CD4-positive, alpha-beta T cell (primary cell): ENCODE data around the gene CERS4. TPM values are rescaled to one million over a fixed set of nuclear protein-coding genes. Genes with fewer than 3 reads are reported as not detected.
"Not testable (repeated sequence)": the region's sequence is repeated elsewhere in the genome, so short reads cannot be mapped to it uniquely, and the experiment has no call there.

Experiments
- ATAC-seq: fragments of 200-7000 bp; cut with Tn5 transposase; one replicate; pipeline ENCODE4 v1.10.0; 2022; ENCODE audit warnings: mild to moderate bottlenecking; ENCODE audit not compliant: poor library complexity
- CTCF ChIA-PET: fragments of 350-600 bp; sonication (Branson Sonifier 250); formaldehyde crosslinking; loops from one replicate; lab custom pipeline; 2021; ENCODE audit warnings: antibody characterized with exemption, inconsistent platforms; lab: Charles Lee
- POLR2A ChIA-PET: fragments of 350-600 bp; sonication (Branson Sonifier 250); formaldehyde crosslinking; loops from one replicate; lab custom pipeline; 2021; ENCODE audit warnings: antibody characterized with exemption, inconsistent platforms; lab: Charles Lee
- DNase-seq, 14 experiments: peaks; one replicate each; pipeline ENCODE4 v3.0.0-alpha.2; 2013 to 2020; ENCODE audit warnings: mixed read lengths in 2 of 14
- H3K27ac ChIP-seq, 2 donors: one replicate each; pipeline versions ENCODE4 v1.5.1 to v1.7.0; 2013; ENCODE audit warnings: low read length in 2 of 2, low read depth in 1 of 2, mild to moderate bottlenecking in 1 of 2
- H3K27me3 ChIP-seq, 2 experiments: 1 replicate in 1 of 2; 2 replicates in 1 of 2; pipeline versions ENCODE4 v1.6.1 to v1.7.0; 2013; ENCODE audit warnings: low read length in 2 of 2, control low read depth in 1 of 2, mild to moderate bottlenecking in 1 of 2, moderate library complexity in 1 of 2; ENCODE audit not compliant: insufficient read depth in 2 of 2, control insufficient read depth in 1 of 2
- H3K36me3 ChIP-seq: one replicate; pipeline ENCODE4 v1.6.1; 2013; ENCODE audit warnings: low read length, control low read depth; ENCODE audit not compliant: insufficient read depth
- H3K4me1 ChIP-seq: one replicate; pipeline ENCODE4 v1.6.1; 2013; ENCODE audit warnings: low read length, control low read depth; ENCODE audit not compliant: insufficient read depth
- H3K4me3 ChIP-seq: one replicate; pipeline ENCODE4 v1.5.1; 2013; ENCODE audit warnings: mild to moderate bottlenecking, low read length, moderate library complexity
- H3K9me3 ChIP-seq, 2 experiments: 1 replicate in 1 of 2; 2 replicates in 1 of 2; pipeline versions ENCODE4 v1.6.1 to v1.7.0; 2013; ENCODE audit warnings: low read length in 2 of 2, mild to moderate bottlenecking in 2 of 2, control low read depth in 1 of 2, moderate library complexity in 1 of 2; ENCODE audit not compliant: control insufficient read depth in 1 of 2, insufficient read depth in 1 of 2
- H3K27ac Mint-ChIP-seq: one replicate; pipeline ENCODE4 v1.8.0; 2020; ENCODE audit warnings: mixed read lengths
- H3K27me3 Mint-ChIP-seq: one replicate; pipeline ENCODE4 v1.8.0; 2021; ENCODE audit warnings: mixed read lengths
- H3K36me3 Mint-ChIP-seq: one replicate; pipeline ENCODE4 v1.8.0; 2021; ENCODE audit warnings: low read depth, mixed read lengths
- H3K4me1 Mint-ChIP-seq: one replicate; pipeline ENCODE4 v1.8.0; 2021; ENCODE audit warnings: low read depth, mixed read lengths
- H3K4me3 Mint-ChIP-seq: one replicate; pipeline ENCODE4 v1.8.0; 2020; ENCODE audit warnings: mild to moderate bottlenecking, mixed read lengths
- H3K9me3 Mint-ChIP-seq: one replicate; pipeline ENCODE4 v1.8.0; 2020; ENCODE audit warnings: mixed read lengths
- intact Hi-C, 2 experiments: fragments of 100-400 bp; cut with DNase I in 1 of 2; cut with micrococcal nuclease in 1 of 2; formaldehyde crosslinking; loops; one replicate each; pipeline versions ENCODE4 v1.15.1 to v1.9.0; 2023 to 2025; cut with DNase I, micrococcal nuclease
- total RNA-seq, 174 experiments: library from RNA in 2 of 174; stranded (reverse) in 2 of 174; gene quantifications; one replicate each; pipeline ENCODE4 v1.2.3 and lab custom pipeline; 2021 to 2026
- TF ChIP-seq, protein P1 (sequence below): fragments of 200-600 bp; IDR thresholded peaks from one replicate; pipeline ENCODE4 v1.8.0; 2022; ENCODE audit warnings: antibody characterized with exemption, mild to moderate bottlenecking

The CERS4 gene
- total RNA-seq, 2 experiments from 2014 or later = 8.7 to 12.3 TPM

DNA sequence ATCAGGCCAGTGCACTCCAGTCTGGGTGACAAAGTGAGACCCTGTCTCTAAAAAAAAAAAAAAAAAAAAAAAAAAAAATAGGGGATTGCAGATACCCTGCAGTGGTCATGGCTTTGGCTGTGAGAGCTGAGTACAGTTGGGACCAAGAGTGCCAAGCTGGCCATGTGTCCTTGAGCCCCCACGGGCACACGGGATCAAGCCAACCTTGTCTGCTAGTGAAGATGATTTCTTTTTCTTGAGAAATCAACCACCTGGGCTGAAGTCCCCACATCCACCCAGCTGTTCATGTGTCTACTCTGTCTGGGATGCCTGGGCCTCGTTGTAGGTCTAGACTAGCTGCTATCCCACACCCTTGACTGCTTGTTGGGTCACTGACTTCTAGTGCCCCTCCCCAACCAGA lies 34.0 kb downstream of the CERS4 start:
- intact Hi-C loops = no loop called here
- Histone ChIP-seq H3K36me3 (no peaks in the 10 kb centered on the region), H3K9me3 (peaks cover 9 to 13% of the 10 kb centered on the region in 2 experiments), H3K27me3 (no peaks in the 10 kb centered on the region), H3K27ac (no peak overlapping the region), H3K4me1 (peaks cover 19% of the 10 kb centered on the region), H3K4me3 (no peak overlapping the region)
- ChIA-PET POLR2A (no interaction called here), CTCF (no interaction called here)
- peaks cover 17% of the 10 kb centered on the region for H3K4me1 Mint-ChIP-seq
- H3K27me3 Mint-ChIP-seq = no peaks in the 10 kb centered on the region
- H3K36me3 Mint-ChIP-seq = peaks cover 21% of the 10 kb centered on the region
- H3K27ac Mint-ChIP-seq = no peak overlapping the region
- TF ChIP-seq, protein P1, sequence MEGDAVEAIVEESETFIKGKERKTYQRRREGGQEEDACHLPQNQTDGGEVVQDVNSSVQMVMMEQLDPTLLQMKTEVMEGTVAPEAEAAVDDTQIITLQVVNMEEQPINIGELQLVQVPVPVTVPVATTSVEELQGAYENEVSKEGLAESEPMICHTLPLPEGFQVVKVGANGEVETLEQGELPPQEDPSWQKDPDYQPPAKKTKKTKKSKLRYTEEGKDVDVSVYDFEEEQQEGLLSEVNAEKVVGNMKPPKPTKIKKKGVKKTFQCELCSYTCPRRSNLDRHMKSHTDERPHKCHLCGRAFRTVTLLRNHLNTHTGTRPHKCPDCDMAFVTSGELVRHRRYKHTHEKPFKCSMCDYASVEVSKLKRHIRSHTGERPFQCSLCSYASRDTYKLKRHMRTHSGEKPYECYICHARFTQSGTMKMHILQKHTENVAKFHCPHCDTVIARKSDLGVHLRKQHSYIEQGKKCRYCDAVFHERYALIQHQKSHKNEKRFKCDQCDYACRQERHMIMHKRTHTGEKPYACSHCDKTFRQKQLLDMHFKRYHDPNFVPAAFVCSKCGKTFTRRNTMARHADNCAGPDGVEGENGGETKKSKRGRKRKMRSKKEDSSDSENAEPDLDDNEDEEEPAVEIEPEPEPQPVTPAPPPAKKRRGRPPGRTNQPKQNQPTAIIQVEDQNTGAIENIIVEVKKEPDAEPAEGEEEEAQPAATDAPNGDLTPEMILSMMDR = no peak
- H3K4me3 Mint-ChIP-seq = no peak overlapping the region
- peaks cover 2% of the 10 kb centered on the region for H3K9me3 Mint-ChIP-seq
- ATAC-seq (no peak), DNase-seq (no peak)

DNA sequence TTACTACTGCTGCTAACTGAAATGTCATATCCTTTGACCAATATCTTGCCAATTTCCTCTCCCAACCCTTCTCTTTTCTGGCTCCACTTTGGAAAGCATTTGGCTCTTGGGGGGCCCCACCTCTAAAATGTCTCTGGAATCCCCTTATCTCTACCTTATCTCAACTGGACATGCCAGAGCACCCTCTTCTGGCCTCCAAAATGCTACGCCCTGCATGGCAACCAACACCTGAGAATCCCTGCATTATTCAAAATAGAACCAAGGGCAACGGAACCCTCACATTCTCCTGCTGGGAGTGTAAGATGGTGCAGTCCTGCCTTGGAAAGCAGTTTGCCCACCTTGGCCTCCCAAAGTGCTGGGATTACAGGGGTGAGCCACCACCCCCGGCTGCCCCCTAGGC lies 35.3 kb downstream of the CERS4 start:
- ChIA-PET CTCF (no interaction called here), POLR2A (no interaction called here)
- Mint-ChIP-seq H3K27me3 (no peaks in the 10 kb centered on the region), H3K36me3 (peaks cover 17% of the 10 kb centered on the region), H3K27ac (no peak overlapping the region), H3K4me1 (peaks cover 17% of the 10 kb centered on the region), H3K4me3 (no peak overlapping the region), H3K9me3 (peaks cover 2% of the 10 kb centered on the region)
- DNase-seq = no peak
- H3K4me1 ChIP-seq = peaks cover 19% of the 10 kb centered on the region
- ATAC-seq = no peak
- no peaks in the 10 kb centered on the region for H3K27me3 ChIP-seq
- TF ChIP-seq, protein P1 = no peak
- no peak overlapping the region for H3K27ac ChIP-seq
- no peaks in the 10 kb centered on the region for H3K36me3 ChIP-seq
- intact Hi-C loops = no loop called here
- peaks cover 9% of the 10 kb centered on the region in 2 experiments for H3K9me3 ChIP-seq
- no peak overlapping the region for H3K4me3 ChIP-seq

DNA sequence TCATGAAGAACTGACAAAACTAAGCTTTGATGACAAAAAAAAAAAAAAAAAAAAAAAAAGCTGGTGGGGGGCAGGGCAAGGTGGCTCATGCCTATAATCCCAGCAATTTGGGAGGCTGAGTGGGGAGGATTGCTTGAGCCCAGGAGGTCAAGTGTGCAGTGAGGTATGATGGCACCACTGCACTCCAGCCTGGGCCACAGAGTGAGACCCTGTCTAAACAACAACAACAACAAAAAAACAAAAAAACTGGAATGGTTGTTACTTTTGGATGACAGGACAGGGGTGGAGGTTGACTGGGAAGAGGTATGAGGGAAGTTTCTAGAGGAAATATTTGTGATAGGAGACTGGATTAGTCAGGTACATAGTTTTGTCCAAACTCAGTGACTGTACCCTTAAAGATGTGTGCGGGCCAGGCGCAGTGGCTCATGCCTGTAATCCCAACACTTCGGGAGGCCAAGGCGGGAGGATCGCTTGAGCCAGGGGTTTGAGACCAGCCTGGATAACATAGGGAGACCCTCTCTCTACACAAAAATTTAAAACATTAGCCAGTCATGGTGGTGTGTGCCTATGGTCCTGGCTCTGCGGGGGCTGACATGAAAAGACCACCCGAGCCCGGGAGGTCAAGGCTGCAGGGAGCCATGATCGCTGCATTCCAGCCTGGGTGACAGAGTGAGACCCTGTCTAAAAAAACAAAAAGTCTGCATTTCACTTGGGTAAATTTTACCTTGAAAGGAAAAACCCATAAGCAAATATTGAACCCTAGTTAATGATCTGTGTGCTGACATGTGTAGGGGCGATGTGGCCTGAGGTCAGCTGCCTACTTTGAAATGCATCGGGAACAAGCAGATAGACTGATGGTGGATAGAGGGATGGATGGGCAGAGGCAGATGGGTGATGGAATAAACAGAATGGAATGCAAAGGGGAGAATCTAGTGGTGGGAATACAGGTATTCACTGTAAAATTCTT lies 37.0 kb downstream of the CERS4 start:
- Histone ChIP-seq H3K36me3 (no peaks in the 10 kb centered on the region), H3K4me1 (peaks cover 5% of the 10 kb centered on the region), H3K4me3 (no peak overlapping the region), H3K9me3 (peaks cover 7 to 9% of the 10 kb centered on the region in 2 experiments), H3K27me3 (no peaks in the 10 kb centered on the region), H3K27ac (no peak overlapping the region)
- intact Hi-C loops = no loop called here
- DNase-seq = no peak
- ChIA-PET CTCF (no interaction called here), POLR2A (no interaction called here)
- Mint-ChIP-seq H3K36me3 (peaks cover 17% of the 10 kb centered on the region), H3K27ac (no peak overlapping the region), H3K9me3 (peaks cover 2% of the 10 kb centered on the region), H3K27me3 (no peaks in the 10 kb centered on the region), H3K4me3 (no peak overlapping the region), H3K4me1 (peaks cover 5% of the 10 kb centered on the region)
- ATAC-seq = no peak
- TF ChIP-seq, protein P1 = no peak

DNA sequence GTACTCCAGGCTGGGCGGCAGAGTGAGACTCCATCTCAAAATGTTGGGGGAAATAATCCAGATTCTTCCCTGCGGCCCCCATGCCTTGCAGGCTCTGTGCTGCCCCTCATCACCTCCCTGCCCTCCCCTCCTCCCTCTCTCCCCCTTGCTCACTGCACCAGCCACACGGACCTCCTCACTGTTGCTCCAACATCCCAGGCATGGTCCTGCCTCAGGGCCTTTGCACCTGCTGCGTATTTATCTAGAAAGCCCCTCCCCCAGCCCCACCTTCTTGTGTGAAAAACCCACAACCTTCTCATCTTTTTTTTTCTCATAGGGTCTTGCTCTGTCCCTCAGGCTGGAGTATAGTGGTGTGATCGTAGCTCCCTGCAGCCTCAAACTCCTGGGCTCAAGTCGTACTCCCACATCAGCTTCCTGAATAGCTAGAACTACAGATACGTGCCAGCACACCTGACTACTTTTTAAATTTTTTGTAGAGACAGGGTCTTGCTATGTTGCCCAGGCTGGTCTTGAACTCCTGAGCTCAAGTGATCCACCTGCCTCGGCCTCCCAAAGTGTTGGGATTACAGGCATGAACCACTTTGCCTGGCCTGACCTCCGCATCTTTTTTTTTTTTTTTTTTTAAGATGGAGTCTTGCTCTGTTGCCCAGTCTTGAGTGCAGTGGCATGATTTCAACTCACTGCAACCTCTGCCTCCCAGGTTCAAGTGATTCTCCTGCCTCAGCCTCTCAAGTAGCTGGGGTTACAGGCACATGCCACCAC lies 38.1 kb downstream of the CERS4 start:
- H3K36me3 ChIP-seq, H3K9me3 ChIP-seq, H3K9me3 Mint-ChIP-seq, H3K27me3 Mint-ChIP-seq, H3K4me3 ChIP-seq, H3K4me3 Mint-ChIP-seq, intact Hi-C loops, ATAC-seq, H3K4me1 ChIP-seq, H3K27ac Mint-ChIP-seq, H3K27me3 ChIP-seq, DNase-seq, CTCF ChIA-PET, POLR2A ChIA-PET, H3K4me1 Mint-ChIP-seq, H3K27ac ChIP-seq: not testable (repeated sequence)
- peaks cover 14% of the 10 kb centered on the region for H3K36me3 Mint-ChIP-seq
